GM21528 (cell line): Measurements from ENCODE around the gene PACS2.

Experiments
- ATAC-seq: cut with Tn5 transposase; IDR thresholded peaks from one replicate; pipeline ENCODE4 v1.9.1; 2021; ENCODE audit warnings: mild to moderate bottlenecking, moderate library complexity; ENCODE audit not compliant: unreplicated experiment, low FRiP score

PACS2 gene

GRCh38 chr14:105418269-105419194, 104.0 kb downstream of the PACS2 start:
- no peak for ATAC-seq

- ATAC-seq: no peak
Observed at GRCh38 chr14:105419195-105420091, 104.9 kb downstream of the PACS2 start, which contains the start of gene MTA1. MTA1 (plus strand) TSS chr14:105419827; CDS start chr14:105420036, 209 bp downstream.

GRCh38 chr14:105420101-105420973, 105.8 kb downstream of the PACS2 start:
- no peak for ATAC-seq

- no peak for ATAC-seq
Observed at GRCh38 chr14:105420974-105421674, 106.6 kb downstream of the PACS2 start.

- ATAC-seq: no peak
Observed at GRCh38 chr14:105421723-105422615, 107.4 kb downstream of the PACS2 start.

GRCh38 chr14:105422695-105423487, 108.3 kb downstream of the PACS2 start:
- no peak for ATAC-seq

- ATAC-seq: no peak
Observed at GRCh38 chr14:105423488-105424195, 109.1 kb downstream of the PACS2 start.

GRCh38 chr14:105424861-105425260, 110.3 kb downstream of the PACS2 start:
- no peak for ATAC-seq

- ATAC-seq: no peak
Observed at GRCh38 chr14:105425823-105426247, 111.3 kb downstream of the PACS2 start.

GRCh38 chr14:105426416-105427130, 112.0 kb downstream of the PACS2 start:
- no peak for ATAC-seq

GRCh38 chr14:105427412-105427811, 112.9 kb downstream of the PACS2 start:
- ATAC-seq: no peak

- ATAC-seq: no peak
Observed at GRCh38 chr14:105427936-105428485, 113.5 kb downstream of the PACS2 start.

GRCh38 chr14:105430042-105430441, 115.5 kb downstream of the PACS2 start:
- ATAC-seq: no peak

GRCh38 chr14:105430565-105430964, 116.0 kb downstream of the PACS2 start:
- no peak for ATAC-seq

- no peak for ATAC-seq
Observed at GRCh38 chr14:105431256-105431655, 116.7 kb downstream of the PACS2 start.

GRCh38 chr14:105432657-105433056, 118.1 kb downstream of the PACS2 start:
- ATAC-seq: no peak
